NCI-H774 (cell line): Measurements from ENCODE around the gene LY6G5B.
A peak's percentile ranks its signal among the peaks of the same experiment; 100 is the strongest.

Experiments
- DNase-seq: peaks from one replicate; lab custom pipeline; 2025; lab: John Stamatoyannopoulos, UW

LY6G5B gene, protein sequence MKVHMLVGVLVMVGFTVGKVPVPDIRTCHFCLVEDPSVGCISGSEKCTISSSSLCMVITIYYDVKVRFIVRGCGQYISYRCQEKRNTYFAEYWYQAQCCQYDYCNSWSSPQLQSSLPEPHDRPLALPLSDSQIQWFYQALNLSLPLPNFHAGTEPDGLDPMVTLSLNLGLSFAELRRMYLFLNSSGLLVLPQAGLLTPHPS

DNA sequence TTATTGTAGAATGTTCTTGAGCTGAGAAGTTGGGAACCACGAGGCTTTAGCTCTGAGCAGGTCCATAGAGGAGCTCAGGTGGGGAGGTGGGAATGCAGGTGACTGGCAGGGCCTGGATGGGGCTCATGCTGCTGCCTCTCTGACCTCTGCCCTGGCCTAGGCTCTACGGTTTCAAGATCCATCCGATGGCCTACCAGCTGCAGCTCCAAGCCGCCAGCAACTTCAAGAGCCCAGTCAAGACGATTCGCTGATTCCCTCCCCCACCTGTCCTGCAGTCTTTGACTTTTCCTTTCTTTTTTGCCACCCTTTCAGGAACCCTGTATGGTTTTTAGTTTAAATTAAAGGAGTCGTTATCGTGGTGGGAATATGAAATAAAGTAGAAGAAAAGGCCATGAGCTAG lies at the start of gene LY6G5B:
TSS of gene LY6G5B (plus strand) at position 301 of the 400 bp plus-strand sequence. CDS start 975 bp downstream, outside the sequence.
- DNase-seq, result no peak

DNA sequence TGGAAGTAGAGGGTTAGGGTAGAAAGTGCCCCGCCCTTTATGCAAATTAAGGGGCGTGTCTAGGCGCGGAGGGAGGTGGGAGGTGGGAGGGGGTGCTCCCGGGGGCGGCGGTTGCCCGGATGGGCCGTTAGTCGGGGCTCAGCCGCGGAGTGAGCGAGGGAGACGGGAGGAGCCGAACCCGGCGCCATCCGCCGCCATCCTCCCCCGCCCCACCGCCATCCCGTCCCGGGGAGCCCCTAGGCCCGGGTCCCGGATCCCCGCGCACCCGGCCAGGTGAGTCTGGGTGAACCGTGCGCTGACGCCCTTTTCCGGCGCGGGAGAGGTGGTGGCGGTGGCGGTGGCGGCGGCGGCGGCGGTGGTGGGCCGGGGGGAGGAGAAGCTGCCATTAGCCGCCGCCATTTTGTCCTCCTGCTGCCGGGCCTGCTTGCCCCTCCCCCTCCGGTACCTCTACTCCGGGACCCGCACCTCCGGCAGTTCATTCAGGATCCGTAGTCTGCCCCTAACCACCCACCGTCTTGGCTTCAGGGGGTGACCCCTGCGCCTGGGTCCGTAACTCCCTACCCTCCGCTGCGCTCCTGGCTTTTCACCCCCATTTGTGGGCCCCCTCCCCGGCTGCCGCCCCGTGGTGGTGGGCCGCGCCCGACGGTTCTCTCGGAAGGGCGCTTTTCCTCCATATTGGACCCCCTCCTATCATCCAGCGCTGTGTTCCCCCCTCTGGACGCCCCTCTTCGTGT lies 49.0 kb upstream of the LY6G5B start, which contains the start of gene PRRC2A:
TSS of gene PRRC2A (plus strand) at position 130 of the 734 bp plus-strand sequence. CDS start 2,075 bp downstream, outside the sequence.
- DNase-seq, result peak; percentile 82

DNA sequence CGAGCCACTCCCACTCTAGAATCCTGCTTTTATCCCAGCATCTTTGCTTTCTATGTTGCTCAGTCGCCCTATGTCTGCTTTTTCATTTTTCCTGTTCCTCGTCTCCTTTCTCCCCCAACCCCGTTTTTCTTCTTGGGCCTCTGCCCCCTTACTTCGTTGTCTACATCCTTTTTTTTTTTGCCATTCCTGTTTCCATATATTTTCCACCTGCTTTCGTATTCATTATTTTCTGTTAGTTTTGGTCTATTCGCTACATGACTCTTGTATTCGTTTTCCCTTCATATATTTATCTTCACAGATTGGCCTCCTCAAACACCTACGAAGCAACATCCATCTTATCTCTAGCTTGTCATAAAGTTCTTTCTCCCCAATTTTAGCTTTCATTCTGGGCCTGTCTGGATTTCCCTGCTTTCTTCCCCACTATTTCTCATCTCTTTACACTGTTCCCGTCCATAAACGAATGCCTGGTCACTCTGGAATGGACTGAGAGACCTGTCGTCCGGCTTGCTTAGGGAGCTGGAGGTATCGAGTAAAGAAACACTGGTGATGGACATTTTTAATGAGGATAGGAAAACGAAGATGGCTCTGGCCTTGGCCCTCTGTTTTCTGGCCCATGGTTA lies 48.3 kb upstream of the LY6G5B start:
- no peak for DNase-seq

DNA sequence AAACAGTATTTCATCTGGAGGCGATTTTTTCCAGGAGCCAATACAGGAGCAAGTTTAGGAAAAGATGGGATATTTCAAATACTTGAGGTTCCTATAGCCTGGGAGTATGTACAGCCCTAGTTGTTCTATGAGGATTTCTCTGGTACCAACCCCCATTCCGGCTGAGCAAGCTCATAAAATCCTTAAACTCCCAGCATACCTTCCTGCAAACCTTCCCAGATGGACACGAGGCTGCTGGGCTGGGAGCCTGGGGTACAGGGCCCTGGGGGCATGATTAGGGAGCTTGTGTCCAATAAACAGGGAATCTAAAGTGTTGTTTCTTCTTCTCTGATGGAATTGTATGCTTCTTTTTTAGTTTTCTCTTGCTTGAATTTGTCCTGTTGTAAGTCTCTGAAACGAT lies 47.8 kb upstream of the LY6G5B start:
- DNase-seq, result no peak

DNA sequence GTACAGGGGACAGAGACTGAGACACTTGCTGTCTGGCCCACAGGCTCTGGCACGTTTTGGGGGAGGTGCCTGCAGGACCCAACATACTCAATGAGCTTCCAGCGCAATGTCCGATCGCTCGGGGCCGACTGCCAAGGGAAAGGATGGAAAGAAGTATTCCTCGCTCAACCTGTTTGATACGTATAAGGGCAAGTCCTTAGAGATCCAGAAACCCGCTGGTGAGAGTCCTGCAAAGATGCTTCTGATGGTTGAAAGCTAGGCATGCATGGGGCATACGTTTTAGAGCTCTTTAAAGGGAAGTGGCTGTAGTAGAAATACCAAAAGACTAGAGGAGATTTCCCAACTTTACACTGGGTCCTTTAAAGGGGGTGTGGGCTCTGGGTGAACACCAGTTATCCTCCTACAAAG lies 47.1 kb upstream of the LY6G5B start:
- DNase-seq, result no peak

DNA sequence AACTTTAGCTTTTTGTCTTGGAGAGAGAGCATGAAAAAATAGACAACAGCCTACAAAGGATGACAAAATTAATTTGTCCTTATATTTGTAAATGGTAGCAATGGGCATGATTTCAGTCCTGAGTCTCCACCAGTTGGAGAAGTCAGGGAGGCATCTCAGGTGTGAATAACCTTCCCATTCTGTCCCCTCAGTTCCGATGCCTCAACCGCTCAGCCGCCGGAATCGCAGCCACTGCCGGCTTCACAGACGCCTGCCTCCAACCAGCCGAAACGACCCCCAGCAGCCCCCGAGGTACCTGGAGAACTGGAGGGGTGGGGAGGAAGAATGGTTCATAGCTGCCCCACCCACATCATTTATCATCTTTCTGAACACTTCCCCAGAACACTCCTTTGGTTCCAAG lies 45.7 kb upstream of the LY6G5B start:
- no peak for DNase-seq

DNA sequence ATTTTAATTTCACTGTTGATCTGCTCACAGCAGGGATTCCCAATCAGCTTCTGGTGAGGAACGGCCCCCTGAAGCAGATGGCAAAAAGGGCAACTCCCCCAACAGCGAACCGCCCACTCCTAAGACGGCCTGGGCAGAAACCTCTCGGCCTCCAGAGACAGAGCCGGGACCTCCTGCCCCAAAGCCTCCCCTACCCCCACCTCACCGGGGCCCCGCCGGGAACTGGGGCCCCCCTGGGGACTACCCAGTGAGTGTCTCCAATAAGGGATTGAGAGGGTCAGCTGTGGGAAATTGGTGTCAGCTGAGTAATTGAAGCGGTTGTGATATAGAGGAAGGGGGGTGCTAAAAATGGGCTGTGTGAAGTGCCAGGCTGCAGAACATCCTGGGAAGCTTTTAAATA lies 42.8 kb upstream of the LY6G5B start:
- DNase-seq, result no peak

DNA sequence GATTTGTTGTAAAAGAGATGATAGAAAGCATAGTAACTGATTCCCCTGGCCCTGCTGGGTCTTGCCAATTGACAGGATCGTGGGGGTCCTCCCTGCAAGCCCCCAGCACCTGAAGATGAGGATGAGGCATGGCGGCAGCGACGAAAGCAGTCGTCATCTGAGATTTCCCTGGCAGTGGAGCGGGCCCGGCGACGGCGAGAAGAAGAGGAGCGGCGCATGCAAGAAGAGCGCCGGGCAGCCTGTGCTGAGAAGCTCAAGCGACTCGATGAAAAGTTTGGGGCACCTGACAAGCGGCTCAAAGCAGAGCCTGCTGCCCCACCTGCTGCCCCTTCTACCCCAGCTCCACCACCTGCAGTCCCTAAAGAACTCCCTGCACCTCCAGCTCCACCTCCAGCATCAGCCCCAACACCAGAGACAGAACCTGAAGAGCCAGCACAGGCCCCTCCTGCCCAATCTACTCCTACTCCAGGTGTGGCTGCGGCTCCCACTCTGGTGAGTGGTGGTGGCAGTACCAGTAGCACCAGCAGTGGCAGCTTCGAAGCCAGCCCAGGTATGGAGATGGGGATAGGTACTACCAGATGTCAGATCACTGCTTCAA lies 42.0 kb upstream of the LY6G5B start:
- DNase-seq, result no peak

DNA sequence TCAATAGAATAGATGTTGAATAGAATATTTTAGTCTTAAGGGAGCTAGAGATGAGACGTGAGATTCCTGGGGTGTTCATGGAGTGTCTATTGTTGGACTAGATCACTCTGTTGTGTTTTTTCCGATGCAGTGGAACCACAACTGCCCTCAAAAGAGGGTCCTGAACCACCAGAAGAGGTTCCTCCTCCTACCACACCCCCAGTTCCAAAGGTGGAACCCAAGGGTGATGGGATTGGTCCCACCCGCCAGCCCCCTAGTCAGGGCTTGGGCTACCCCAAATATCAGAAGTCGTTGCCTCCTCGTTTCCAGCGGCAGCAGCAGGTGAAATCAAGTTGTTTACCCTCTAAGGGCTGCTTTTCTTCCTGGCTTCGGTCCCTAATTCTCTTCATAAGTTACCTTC lies 40.8 kb upstream of the LY6G5B start:
- no peak for DNase-seq

DNA sequence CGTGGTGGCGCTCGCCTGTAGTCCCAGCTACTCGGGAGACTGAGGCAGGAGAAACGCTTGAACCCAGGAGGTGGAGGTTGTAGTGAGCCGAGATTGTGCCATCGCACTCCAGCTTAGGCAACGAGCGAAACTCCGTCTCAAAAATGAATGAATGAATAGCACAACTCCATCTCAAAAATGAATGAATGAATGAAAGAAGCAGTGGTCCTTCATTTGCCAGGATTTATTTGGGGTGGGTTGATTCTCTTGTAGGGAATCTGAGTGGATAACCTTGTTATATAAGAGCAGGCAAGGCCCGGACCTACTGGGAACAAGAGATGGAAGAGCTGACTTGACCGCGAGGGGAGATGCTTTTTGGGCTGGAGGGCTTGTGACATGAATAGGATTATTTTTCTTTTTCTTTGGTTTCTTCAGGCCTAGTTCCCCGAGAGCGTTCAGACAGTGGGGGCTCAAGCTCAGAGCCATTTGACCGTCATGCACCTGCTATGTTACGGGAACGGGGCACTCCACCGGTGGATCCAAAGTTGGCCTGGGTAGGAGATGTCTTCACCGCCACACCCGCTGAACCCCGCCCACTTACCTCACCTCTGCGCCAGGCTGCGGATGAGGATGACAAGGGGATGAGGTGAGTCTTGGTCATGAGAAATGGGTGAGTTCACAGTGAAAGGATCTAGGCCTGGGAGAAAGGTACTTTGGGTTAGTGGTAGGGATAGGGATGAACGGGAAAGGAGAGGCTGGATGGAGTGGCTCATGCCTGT lies 39.4 kb upstream of the LY6G5B start:
- DNase-seq, result no peak

DNA sequence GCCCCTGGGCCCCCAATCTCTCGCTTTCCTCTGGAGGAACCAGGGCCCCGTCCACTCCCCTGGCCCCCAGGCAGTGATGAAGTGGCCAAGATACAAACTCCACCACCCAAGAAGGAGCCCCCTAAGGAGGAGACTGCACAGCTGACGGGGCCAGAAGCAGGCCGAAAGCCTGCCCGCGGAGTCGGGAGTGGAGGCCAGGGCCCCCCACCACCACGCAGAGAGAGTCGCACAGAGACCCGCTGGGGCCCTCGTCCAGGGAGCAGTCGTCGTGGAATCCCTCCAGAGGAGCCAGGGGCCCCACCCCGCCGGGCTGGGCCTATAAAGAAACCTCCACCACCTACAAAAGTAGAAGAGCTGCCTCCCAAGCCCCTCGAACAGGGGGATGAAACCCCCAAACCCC lies 38.6 kb upstream of the LY6G5B start:
- DNase-seq, result no peak

DNA sequence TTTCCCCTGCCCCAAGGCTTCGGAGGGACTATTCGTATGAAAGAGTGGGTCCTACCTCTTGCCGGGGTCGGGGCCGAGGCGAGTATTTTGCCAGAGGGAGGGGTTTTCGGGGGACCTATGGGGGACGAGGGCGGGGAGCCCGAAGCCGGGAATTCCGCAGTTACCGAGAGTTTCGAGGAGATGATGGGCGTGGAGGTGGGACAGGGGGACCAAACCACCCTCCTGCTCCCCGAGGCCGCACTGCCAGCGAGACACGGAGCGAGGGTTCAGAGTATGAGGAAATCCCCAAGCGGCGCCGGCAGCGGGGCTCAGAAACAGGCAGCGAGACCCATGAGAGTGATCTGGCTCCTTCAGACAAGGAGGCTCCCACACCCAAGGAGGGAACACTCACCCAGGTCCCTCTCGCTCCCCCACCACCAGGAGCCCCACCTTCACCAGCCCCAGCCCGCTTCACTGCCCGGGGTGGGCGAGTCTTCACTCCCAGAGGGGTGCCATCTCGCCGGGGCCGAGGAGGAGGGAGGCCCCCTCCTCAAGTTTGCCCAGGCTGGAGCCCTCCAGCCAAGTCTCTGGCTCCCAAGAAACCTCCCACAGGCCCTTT lies 38.0 kb upstream of the LY6G5B start:
- no peak for DNase-seq

DNA sequence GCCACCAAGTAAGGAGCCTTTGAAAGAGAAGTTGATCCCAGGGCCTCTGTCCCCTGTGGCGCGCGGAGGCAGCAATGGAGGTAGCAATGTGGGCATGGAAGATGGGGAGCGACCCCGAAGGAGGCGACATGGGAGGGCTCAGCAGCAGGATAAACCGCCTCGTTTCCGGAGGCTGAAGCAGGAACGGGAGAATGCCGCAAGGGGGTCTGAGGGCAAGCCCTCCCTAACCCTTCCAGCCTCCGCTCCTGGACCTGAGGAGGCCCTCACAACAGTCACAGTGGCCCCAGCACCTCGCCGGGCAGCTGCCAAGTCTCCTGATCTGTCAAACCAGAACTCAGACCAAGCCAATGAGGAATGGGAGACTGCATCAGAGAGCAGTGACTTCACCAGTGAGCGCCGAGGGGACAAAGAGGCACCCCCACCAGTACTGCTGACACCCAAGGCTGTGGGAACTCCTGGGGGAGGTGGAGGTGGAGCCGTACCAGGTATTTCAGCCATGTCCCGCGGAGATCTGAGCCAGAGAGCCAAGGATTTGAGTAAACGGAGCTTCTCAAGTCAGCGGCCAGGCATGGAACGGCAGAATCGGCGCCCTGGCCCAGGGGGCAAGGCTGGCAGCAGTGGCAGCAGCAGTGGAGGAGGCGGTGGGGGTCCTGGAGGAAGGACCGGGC lies 37.4 kb upstream of the LY6G5B start:
- DNase-seq, result no peak

DNA sequence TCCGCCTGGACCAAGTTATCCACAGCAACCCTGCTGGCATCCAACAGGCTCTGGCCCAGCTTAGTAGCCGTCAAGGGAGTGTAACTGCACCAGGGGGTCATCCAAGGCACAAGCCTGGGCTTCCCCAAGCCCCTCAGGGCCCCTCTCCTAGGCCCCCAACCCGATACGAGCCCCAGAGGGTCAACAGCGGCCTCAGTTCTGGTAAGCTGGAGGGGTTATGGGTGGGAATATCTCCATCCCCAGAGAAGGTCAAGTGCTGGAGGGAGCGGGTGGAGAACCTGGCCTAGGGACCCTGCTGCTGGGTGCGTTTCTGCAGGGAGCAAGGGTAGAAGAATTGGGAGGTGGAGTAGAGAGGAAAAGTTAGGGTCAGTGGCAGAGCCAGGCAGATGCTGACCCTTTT lies 36.3 kb upstream of the LY6G5B start:
- DNase-seq, result no peak

DNA sequence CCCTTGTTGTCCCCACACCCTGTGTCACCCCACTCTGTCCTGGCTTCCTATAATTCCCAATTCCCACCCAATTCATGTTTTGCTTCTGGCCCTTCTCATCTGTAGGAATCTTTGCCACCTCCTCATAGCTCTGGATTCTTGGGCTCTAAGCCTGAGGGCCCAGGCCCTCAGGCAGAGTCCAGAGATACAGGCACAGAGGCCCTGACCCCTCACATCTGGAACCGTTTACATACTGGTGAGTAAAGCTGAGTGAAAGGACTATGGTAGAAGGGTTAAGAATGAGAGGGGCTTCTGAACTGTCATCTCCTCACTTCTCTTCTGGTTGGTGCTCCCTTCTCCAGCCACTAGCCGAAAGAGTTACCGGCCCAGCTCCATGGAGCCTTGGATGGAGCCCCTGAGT lies 35.6 kb upstream of the LY6G5B start:
- DNase-seq, result no peak

DNA sequence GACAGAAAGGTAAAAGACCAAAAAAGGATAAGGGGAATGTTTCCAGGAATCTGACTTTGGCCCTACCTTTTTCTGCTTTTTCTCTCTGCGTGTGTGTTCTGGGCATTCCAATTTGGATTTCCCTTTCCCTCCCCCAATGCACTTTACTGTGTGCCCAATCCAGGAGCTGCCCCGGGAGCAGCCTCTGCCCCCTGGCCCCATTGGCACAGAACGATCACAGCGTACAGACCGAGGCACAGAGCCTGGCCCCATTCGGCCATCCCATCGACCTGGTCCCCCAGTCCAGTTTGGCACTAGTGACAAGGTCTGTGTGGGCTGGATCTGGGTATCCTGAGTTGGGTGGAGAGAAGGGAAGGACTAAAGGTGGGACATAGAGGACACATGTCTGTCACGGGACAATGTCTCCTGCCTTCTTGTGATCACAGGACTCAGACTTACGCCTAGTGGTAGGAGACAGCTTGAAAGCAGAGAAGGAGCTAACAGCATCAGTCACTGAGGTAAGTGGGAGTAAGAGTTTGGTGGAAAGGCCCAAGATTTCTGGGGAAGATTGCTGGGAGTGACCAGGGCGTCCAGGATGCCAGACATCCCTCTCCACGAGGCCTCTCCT lies 34.7 kb upstream of the LY6G5B start:
- DNase-seq, result no peak

DNA sequence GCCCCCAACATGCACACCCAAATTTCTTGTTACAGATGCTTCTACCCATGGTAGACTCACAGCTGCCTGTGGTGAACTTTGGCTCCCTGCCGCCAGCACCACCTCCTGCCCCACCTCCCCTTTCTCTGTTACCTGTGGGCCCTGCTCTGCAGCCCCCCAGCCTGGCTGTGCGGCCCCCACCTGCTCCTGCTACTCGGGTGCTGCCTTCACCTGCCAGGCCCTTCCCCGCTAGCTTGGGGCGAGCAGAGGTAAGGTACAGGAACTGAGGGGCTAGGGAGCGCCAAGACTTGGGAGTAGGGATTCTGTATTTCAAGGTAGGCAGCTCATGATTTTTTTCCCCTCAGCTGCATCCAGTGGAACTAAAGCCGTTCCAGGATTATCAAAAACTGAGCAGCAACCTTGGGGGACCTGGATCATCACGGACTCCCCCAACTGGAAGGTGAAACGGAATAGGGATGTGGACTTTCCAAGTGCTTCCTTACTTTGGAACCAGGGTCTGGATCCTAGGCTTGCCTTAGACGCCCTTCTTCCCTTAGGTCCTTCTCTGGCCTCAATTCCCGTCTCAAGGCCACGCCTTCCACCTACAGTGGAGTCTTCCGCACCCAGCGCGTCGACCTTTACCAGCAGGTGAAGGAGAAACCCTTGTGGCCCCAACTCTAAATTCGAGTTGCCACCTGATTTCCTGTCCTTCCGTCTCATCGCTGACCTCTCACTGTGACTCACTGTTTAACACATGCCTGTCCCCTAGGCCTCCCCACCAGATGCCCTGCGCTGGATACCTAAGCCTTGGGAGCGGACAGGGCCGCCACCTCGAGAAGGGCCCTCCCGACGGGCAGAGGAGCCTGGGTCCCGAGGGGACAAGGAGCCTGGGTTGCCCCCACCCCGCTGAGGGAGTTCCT lies 32.8 kb upstream of the LY6G5B start:
- no peak for DNase-seq

DNA sequence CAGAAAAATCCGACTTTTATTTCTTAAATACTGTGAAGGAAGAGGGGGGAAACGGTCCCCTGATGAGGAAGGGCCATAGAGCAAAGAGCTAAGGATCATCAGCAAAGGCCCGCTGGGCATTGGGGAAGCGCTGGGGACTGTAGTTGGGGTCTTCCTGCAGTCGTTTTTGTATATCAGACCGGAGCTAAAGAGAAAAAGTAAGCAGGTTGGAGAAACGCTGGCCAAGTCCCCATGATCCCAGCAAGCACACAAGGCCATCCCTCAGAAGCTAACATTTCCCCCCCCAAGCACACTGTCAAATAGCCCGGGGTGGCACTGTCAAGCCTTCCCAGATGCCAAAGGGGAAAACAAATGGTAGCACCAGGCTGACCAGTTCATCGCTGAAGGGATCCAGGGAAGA lies 30.7 kb upstream of the LY6G5B start:
- no peak for DNase-seq

DNA sequence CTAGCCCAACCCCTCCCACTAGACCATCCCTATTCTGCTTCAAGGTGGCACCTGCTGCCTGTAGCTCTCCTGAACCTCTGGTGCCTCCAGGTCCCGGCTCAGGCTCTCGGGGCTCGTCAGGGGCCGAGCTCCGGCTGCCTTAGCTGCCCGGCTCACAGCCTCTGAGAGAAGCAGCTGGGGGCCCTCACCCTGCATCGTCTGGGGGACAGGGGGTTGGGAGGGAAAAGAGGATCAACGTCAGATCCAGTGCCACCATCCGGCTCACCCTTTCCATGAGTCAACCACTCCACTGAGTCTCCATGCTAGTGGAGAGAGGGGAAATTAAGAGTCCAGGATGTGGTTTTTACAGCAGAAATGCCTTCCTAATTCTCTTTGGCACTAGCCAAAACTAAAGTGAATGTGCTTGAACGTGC lies 30.3 kb upstream of the LY6G5B start:
- DNase-seq, result no peak

DNA sequence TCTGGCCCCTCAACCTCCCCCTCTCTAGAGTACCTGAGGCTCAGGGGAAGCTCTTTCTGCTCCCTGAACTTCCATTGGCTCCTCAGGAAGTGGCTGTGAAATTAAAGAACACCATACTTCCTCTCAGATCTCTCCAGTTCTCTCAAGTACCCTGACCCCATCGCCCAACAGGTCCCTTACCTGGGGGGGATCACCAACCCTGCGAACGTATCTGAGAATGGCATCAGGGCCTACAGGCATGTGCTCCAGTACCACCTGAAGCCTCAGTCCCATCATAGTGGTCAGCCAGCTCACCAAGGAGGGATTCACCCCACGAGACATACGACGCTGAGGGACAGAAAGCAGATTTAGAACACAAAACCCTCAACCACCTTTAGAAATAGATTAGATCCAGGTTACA lies 29.2 kb upstream of the LY6G5B start:
- DNase-seq, result no peak
